SW480 (cell line): Measurements from ENCODE around the gene SLC22A23.
"Not testable (repeated sequence)": the region's sequence is repeated elsewhere in the genome, so short reads cannot be mapped to it uniquely, and the experiment has no call there.

Experiments
- DNase-seq: peaks from one replicate; pipeline ENCODE4 v3.0.0-alpha.2; 2016; ENCODE audit warnings: low spot score

Gene SLC22A23

GRCh38 chr6:3263096-3263495, 193.8 kb downstream of the SLC22A23 start:
- DNase-seq: no peak

- no peak for DNase-seq
Observed at GRCh38 chr6:3261921-3262320, 194.9 kb downstream of the SLC22A23 start.

GRCh38 chr6:3261518-3261820, 195.4 kb downstream of the SLC22A23 start:
- no peak for DNase-seq

GRCh38 chr6:3260772-3261517, 195.9 kb downstream of the SLC22A23 start:
- no peak for DNase-seq

GRCh38 chr6:3260296-3260695, 196.6 kb downstream of the SLC22A23 start:
- DNase-seq: no peak

- DNase-seq: peak; percentile 22
Observed at GRCh38 chr6:3259491-3259958, 197.3 kb downstream of the SLC22A23 start.

GRCh38 chr6:3258720-3259490, 197.9 kb downstream of the SLC22A23 start, which contains the start of gene PSMG4:
Gene PSMG4, plus strand, starts transcription at chr6:3258947. Its CDS starts 76 bp downstream, at chr6:3259023.
- DNase-seq: peak; percentile 81

GRCh38 chr6:3258201-3258600, 198.6 kb downstream of the SLC22A23 start:
- no peak for DNase-seq

- no peak for DNase-seq
Observed at GRCh38 chr6:3253597-3253961, 203.3 kb downstream of the SLC22A23 start.

- DNase-seq: peak; percentile 34
Observed at GRCh38 chr6:3252861-3253596, 203.8 kb downstream of the SLC22A23 start.

- DNase-seq: peak; percentile 90
Observed at GRCh38 chr6:3252369-3252768, 204.5 kb downstream of the SLC22A23 start.

- DNase-seq: peak; percentile 79
Observed at GRCh38 chr6:3251462-3252314, 205.2 kb downstream of the SLC22A23 start.

GRCh38 chr6:3250231-3250675, 206.6 kb downstream of the SLC22A23 start:
- no peak for DNase-seq

- no peak for DNase-seq
Observed at GRCh38 chr6:3249821-3250220, 207.0 kb downstream of the SLC22A23 start.

GRCh38 chr6:3247255-3248146, 209.3 kb downstream of the SLC22A23 start:
- DNase-seq: peak; percentile 82

- no peak for DNase-seq
Observed at GRCh38 chr6:3245216-3245615, 211.6 kb downstream of the SLC22A23 start.

- DNase-seq: not testable (repeated sequence)
Observed at GRCh38 chr6:3244832-3245161, 212.1 kb downstream of the SLC22A23 start.

GRCh38 chr6:3244003-3244831, 212.6 kb downstream of the SLC22A23 start:
- DNase-seq: no peak

- DNase-seq: no peak
Observed at GRCh38 chr6:3242768-3243167, 214.1 kb downstream of the SLC22A23 start.

- not testable (repeated sequence) for DNase-seq
Observed at GRCh38 chr6:3241745-3242144, 215.1 kb downstream of the SLC22A23 start.
